ENCODE measurements around the gene PTPN11.

The PTPN11 gene

GRCh38 chr12:112408621-112409020 lies 10.1 kb upstream of the PTPN11 start:
- Histone ChIP-seq H3K27me3 (ENCODE audit: insufficient read depth, low read depth) (no peaks in the 10 kb centered on the region), H3K4me3 (IDR thresholded peaks at IDR 0.05; ENCODE audit: insufficient read depth, low read depth, low read length) (no peak overlapping the region), H2AFZ (ENCODE audit: low read depth) (peak overlapping the region; percentile 51; the same call in 1 of the 2 replicates), H3K27ac (peak overlapping the region; percentile 88), H3K4me2 (peak overlapping the region; percentile 97), H3K36me3 (ENCODE audit: insufficient read depth) (peaks cover 17% of the 10 kb centered on the region; the same call in 1 of the 2 replicates), H4K20me1 (ENCODE audit: insufficient read depth) (no peaks in the 10 kb centered on the region), H3K4me1 (ENCODE audit: low read depth, poor library complexity, severe bottlenecking) (peaks cover 26% of the 10 kb centered on the region), H3K9ac (peak overlapping the region; percentile 93), H3K79me2 (ENCODE audit: insufficient read depth, low read depth) (peaks cover 24% of the 10 kb centered on the region)
- TF ChIP-seq CTCF (conservative IDR thresholded peaks at IDR 0.05; ENCODE audit: low read depth, low read length): no peak

- no peaks in the 10 kb centered on the region for H4K20me1 ChIP-seq (ENCODE audit: insufficient read depth)
- peak within 1 kb of the TSS; percentile 93 for H3K9ac ChIP-seq
- peak within 1 kb of the TSS; percentile 51 for H2AFZ ChIP-seq (ENCODE audit: low read depth)
- peaks cover 24% of the 10 kb centered on the region for H3K79me2 ChIP-seq (ENCODE audit: insufficient read depth, low read depth)
- H3K27me3 ChIP-seq (ENCODE audit: insufficient read depth, low read depth): no peaks in the 10 kb centered on the region
- H3K27ac ChIP-seq: peak within 1 kb of the TSS; percentile 88
- peaks cover 26% of the 10 kb centered on the region for H3K4me1 ChIP-seq (ENCODE audit: low read depth, poor library complexity, severe bottlenecking)
- peak within 1 kb of the TSS; percentile 97 for H3K4me2 ChIP-seq
- no peak within 1 kb of the TSS for H3K4me3 ChIP-seq (IDR thresholded peaks at IDR 0.05; ENCODE audit: insufficient read depth, low read depth, low read length)
- H3K36me3 ChIP-seq (ENCODE audit: insufficient read depth): peaks cover 17% of the 10 kb centered on the region; the same call in 1 of the 2 replicates
- no peak for TF ChIP-seq CTCF (conservative IDR thresholded peaks at IDR 0.05; ENCODE audit: low read depth, low read length)
Measured at GRCh38 chr12:112409064-112409905, 9.5 kb upstream of the PTPN11 start, which contains the start of gene RPL6. TSS of gene RPL6 (minus strand) at chr12:112409605. CDS start at chr12:112408656, 949 bp downstream.

GRCh38 chr12:112409906-112410244 lies 8.9 kb upstream of the PTPN11 start:
- H3K4me3 ChIP-seq (IDR thresholded peaks at IDR 0.05; ENCODE audit: insufficient read depth, low read depth, low read length): no peak overlapping the region

More at GRCh38 chr12:112409906-112410244, 8.9 kb upstream of the PTPN11 start:
- Histone ChIP-seq H3K27me3 (ENCODE audit: insufficient read depth, low read depth) (no peaks in the 10 kb centered on the region), H3K4me2 (no peak overlapping the region), H3K4me1 (ENCODE audit: low read depth, poor library complexity, severe bottlenecking) (peaks cover 26% of the 10 kb centered on the region), H4K20me1 (ENCODE audit: insufficient read depth) (no peaks in the 10 kb centered on the region), H3K9ac (no peak overlapping the region), H2AFZ (ENCODE audit: low read depth) (peak overlapping the region; percentile 51), H3K79me2 (ENCODE audit: insufficient read depth, low read depth) (peaks cover 24% of the 10 kb centered on the region), H3K36me3 (ENCODE audit: insufficient read depth) (peaks cover 17% of the 10 kb centered on the region; the same call in 1 of the 2 replicates), H3K27ac (no peak overlapping the region)
- TF ChIP-seq CTCF (conservative IDR thresholded peaks at IDR 0.05; ENCODE audit: low read depth, low read length): no peak
